Panc1 (cell line): ENCODE measurements around the gene POLD2. TPM values are rescaled to one million over a fixed set of nuclear protein-coding genes. Genes with fewer than 3 reads are reported as not detected.

Source experiments
- ATAC-seq: fragments of 200-7000 bp; cut with Tn5 transposase; 2 replicates; pipeline ENCODE4 v1.9.1; 2020; ENCODE audit warnings: mild to moderate bottlenecking, moderate library complexity
- BruUV-seq: library from RNA; stranded (reverse); fragments of 400-500 nt; replicated peaks from 2 replicates; lab custom pipeline; 2021; lab: Mats Ljungman, UMichigan
- CTCF ChIA-PET: fragments of 300-600 bp; sonication (Branson Sonifier 250); formaldehyde crosslinking; loops from one replicate; lab custom pipeline; 2022; ENCODE audit warnings: antibody characterized with exemption; lab: Charles Lee
- POLR2A ChIA-PET: fragments of 300-600 bp; sonication (Branson Sonifier 250); formaldehyde crosslinking; loops from one replicate; lab custom pipeline; 2022; ENCODE audit warnings: antibody characterized with exemption; lab: Charles Lee
- DNase-seq: peaks from one replicate; pipeline ENCODE4 v3.0.0-alpha.2; 2010; ENCODE audit warnings: low read depth, low spot score
- H3K27ac ChIP-seq: 2 replicates; pipeline ENCODE4 v1.5.1; 2011; ENCODE audit warnings: mild to moderate bottlenecking, low read length, inconsistent platforms
- H3K27me3 ChIP-seq: fragments of 200-500 bp; sonication (Bioruptor generic); 2 replicates; pipeline ENCODE4 v1.6.0; 2014; ENCODE audit warnings: low read length, inconsistent platforms; ENCODE audit not compliant: control insufficient read depth, insufficient read depth
- H3K36me3 ChIP-seq: fragments of 200-500 bp; sonication (Bioruptor generic); 2 replicates; pipeline ENCODE4 v1.5.1; 2014; ENCODE audit warnings: inconsistent platforms, mild to moderate bottlenecking, low read length, moderate library complexity; ENCODE audit not compliant: control insufficient read depth, insufficient read depth
- H3K4me1 ChIP-seq: 2 replicates; pipeline ENCODE4 v1.5.1; 2011; ENCODE audit warnings: inconsistent platforms, mild to moderate bottlenecking, low read length, moderate library complexity; ENCODE audit not compliant: control insufficient read depth, insufficient read depth
- H3K4me3 ChIP-seq, 2 experiments: 2 replicates each; pipeline ENCODE4 v1.5.1; 2011 to 2012; ENCODE audit warnings: low read depth in 2 of 2, low read length in 2 of 2, mild to moderate bottlenecking in 2 of 2, inconsistent platforms in 1 of 2, moderate library complexity in 1 of 2
- H3K9me3 ChIP-seq: fragments of 200-500 bp; sonication (Bioruptor generic); 2 replicates; pipeline ENCODE4 v1.5.1; 2014; ENCODE audit warnings: low read depth, mild to moderate bottlenecking, inconsistent platforms, low read length, moderate library complexity; ENCODE audit not compliant: control insufficient read depth, insufficient read depth
- CTCF ChIP-seq: fragments of 450-650 bp; IDR thresholded peaks from 2 replicates; pipeline ENCODE4 v1.5.1; 2017; ENCODE audit warnings: mild to moderate bottlenecking
- POLR2AphosphoS5 ChIP-seq: IDR thresholded peaks from 2 replicates; pipeline ENCODE4 v1.6.1; 2012; ENCODE audit warnings: mild to moderate bottlenecking, low read depth, low read length, moderate library complexity
- SIN3A ChIP-seq: IDR thresholded peaks from 2 replicates; pipeline ENCODE4 v1.6.1; 2012; ENCODE audit warnings: low read depth, mild to moderate bottlenecking, low read length, moderate library complexity, borderline replicate concordance; ENCODE audit not compliant: insufficient read depth
- TCF7L2 ChIP-seq: IDR thresholded peaks from 2 replicates; pipeline ENCODE4 v1.6.1; 2011; ENCODE audit warnings: mild to moderate bottlenecking, low read depth, low read length, inconsistent platforms
- in situ Hi-C: cut with HindIII; loops from 2 replicates; pipeline ENCODE4 v1.10.0; 2016; ENCODE audit warnings: low sequenced_read_pairs, low pct_unique_long_range_greater_than_20kb
- intact Hi-C: fragments of 100-400 bp; cut with micrococcal nuclease; formaldehyde crosslinking; loops from one replicate; pipeline ENCODE4 v1.10.0; 2022; ENCODE audit not compliant: unreplicated experiment
- total RNA-seq: library from RNA; stranded (reverse); gene quantifications from one replicate; pipeline ENCODE4 v1.2.1, GENCODE V29; 2021; ENCODE audit not compliant: unreplicated experiment
- TF ChIP-seq, protein P1 (sequence below), 2 experiments: IDR thresholded peaks; 2 replicates each; pipeline ENCODE4 v1.6.1; 2011 to 2012; ENCODE audit warnings: low read depth in 2 of 2, control low read depth in 1 of 2, low read length in 1 of 2, mild to moderate bottlenecking in 1 of 2, moderate library complexity in 1 of 2; ENCODE audit not compliant: insufficient read depth in 1 of 2

POLD2 gene
- total RNA-seq, 1 experiment from 2014 or later: 195 TPM

DNA sequence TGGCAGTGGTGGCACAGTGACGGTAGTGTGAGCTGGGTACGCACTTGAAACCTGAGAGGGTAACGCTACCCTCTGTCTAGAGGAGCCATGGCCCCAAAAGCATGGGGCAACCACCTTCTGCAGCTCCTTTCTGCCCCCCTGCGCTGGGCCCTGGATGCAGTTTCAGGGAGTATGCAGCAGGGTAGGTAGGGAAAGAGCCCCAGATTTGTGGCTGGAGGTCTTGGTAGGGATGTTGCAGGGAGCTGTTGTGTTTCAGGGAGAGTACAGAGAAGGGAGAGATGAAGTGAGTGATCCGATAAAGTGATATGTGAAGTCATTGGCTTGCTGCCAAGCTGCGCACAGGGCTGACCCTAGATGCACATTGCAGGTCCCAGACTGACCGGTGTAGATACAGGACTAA, 55.3 kb downstream of the POLD2 start:
- H3K27ac ChIP-seq: no peak overlapping the region
- intact Hi-C loops (no loop called here), in situ Hi-C loops (no loop called here)
- no peaks in the 10 kb centered on the region for H3K27me3 ChIP-seq
- H3K9me3 ChIP-seq: no peaks in the 10 kb centered on the region
- ChIA-PET POLR2A (no interaction called here), CTCF (interaction anchor here (1.0 kb wide), 1 partner anchor 48 kb away, joined by 3 read pairs; no protein-coding TSS in a partner anchor)
- peaks cover 10% of the 10 kb centered on the region for H3K4me1 ChIP-seq
- BruUV-seq: no TSS peak
- H3K36me3 ChIP-seq: no peaks in the 10 kb centered on the region
- no peak overlapping the region for H3K4me3 ChIP-seq
- TF ChIP-seq CTCF: no peak
- no peak for TF ChIP-seq TCF7L2
- no peak for TF ChIP-seq SIN3A
- TF ChIP-seq, protein P1, sequence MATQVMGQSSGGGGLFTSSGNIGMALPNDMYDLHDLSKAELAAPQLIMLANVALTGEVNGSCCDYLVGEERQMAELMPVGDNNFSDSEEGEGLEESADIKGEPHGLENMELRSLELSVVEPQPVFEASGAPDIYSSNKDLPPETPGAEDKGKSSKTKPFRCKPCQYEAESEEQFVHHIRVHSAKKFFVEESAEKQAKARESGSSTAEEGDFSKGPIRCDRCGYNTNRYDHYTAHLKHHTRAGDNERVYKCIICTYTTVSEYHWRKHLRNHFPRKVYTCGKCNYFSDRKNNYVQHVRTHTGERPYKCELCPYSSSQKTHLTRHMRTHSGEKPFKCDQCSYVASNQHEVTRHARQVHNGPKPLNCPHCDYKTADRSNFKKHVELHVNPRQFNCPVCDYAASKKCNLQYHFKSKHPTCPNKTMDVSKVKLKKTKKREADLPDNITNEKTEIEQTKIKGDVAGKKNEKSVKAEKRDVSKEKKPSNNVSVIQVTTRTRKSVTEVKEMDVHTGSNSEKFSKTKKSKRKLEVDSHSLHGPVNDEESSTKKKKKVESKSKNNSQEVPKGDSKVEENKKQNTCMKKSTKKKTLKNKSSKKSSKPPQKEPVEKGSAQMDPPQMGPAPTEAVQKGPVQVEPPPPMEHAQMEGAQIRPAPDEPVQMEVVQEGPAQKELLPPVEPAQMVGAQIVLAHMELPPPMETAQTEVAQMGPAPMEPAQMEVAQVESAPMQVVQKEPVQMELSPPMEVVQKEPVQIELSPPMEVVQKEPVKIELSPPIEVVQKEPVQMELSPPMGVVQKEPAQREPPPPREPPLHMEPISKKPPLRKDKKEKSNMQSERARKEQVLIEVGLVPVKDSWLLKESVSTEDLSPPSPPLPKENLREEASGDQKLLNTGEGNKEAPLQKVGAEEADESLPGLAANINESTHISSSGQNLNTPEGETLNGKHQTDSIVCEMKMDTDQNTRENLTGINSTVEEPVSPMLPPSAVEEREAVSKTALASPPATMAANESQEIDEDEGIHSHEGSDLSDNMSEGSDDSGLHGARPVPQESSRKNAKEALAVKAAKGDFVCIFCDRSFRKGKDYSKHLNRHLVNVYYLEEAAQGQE (IDR thresholded peaks at IDR 0.05; ENCODE audit: insufficient read depth in 1 of 2, low read depth in 2 of 2, low read length in 1 of 2): no peak
- no peak; the same call in 1 of the 2 replicates for TF ChIP-seq POLR2AphosphoS5
- DNase-seq: no peak
- no peak for ATAC-seq

DNA sequence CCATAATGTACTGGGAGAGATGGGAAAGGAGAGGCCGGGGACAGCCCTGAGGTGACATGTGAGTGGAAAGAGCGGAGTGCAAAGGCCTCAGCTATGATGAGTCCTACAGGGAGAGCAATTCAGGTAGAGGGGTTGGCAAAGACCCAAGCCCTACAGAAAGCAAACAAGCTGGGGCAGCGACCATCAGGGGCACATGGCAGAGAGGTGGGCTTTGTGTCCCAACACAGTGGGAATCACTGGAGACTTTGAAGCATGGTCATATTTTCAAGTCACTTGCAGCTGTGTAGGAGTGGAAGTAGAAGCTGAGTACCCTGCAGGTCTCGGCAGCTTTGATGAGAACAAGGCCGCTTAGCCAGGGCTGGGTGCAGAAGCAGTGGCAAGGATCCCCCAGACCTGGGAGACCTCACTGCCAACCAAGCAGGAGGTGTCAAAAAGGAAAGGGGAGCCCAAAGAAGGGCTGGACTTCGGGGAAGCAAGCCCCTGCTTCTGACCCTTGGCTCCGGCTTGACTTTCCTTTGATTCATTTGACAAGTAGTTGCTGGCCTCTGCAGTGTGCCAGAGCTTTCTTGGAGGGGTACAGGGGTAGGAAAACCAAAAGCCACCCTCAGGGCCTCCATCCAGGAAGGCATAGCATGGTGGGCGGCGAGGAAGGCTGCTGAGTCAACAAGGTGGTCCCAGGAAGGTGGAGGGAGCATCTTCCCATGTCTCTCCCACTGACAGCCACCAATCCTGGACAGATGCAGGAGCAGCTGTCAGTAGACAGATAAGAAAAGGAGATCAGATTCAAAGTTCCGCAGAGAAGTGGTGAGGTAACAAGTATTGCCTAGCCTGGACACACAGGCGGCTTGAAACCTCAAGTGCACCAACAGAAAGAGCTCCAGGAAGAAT, 56.0 kb downstream of the POLD2 start:
- DNase-seq (no peak), ATAC-seq (0 out of 2 replicates have a peak, but pooled peaks have one; percentile 8)
- intact Hi-C loops: no loop called here
- Histone ChIP-seq H3K36me3 (no peaks in the 10 kb centered on the region), H3K9me3 (no peaks in the 10 kb centered on the region), H3K4me3 (no peak overlapping the region), H3K27me3 (no peaks in the 10 kb centered on the region), H3K27ac (no peak overlapping the region), H3K4me1 (peaks cover 11% of the 10 kb centered on the region)
- POLR2A ChIA-PET: interaction anchor here (0.5 kb wide), 1 partner anchor 160 kb away, joined by 4 read pairs; no protein-coding TSS in a partner anchor
- BruUV-seq: no TSS peak
- in situ Hi-C loops: no loop called here
- CTCF ChIA-PET: interaction anchor here (1.0 kb wide), 1 partner anchor 47 kb away, joined by 3 read pairs; no protein-coding TSS in a partner anchor
- TF ChIP-seq TCF7L2 (no peak), SIN3A (0 out of 2 replicates have a peak, but pooled peaks have one; percentile 42), POLR2AphosphoS5 (peak; percentile 10)
